NB4 (cell line): Measurements from ENCODE around the gene MNAT1.

Experiments used
- DNase-seq: peaks from one replicate; pipeline ENCODE4 v3.0.0; 2010; ENCODE audit warnings: low read depth
- H3K4me3 ChIP-seq: one replicate; pipeline ENCODE4 v1.5.1; 2011; ENCODE audit warnings: mild to moderate bottlenecking, low read depth, low read length, moderate library complexity
- CTCF ChIP-seq: IDR thresholded peaks from one replicate; pipeline ENCODE4 v1.5.1; 2012; ENCODE audit warnings: low read depth, low read length
- MYC ChIP-seq: IDR thresholded peaks from 2 replicates; pipeline ENCODE4 v1.6.1; 2011; ENCODE audit warnings: low read depth, low read length
- POLR2A ChIP-seq: IDR thresholded peaks from 2 replicates; pipeline ENCODE4 v1.6.1; 2011; ENCODE audit warnings: mild to moderate bottlenecking; ENCODE audit not compliant: insufficient read length; ENCODE audit errors: extremely low read depth
- TF ChIP-seq, protein P1 (sequence below): IDR thresholded peaks from 2 replicates; pipeline ENCODE4 v1.6.1; 2011; ENCODE audit warnings: low read depth, low read length

Gene MNAT1

GRCh38 chr14:60861545-60862140, 127.1 kb downstream of the MNAT1 start:
- DNase-seq: no peak

GRCh38 chr14:60862283-60862682, 127.7 kb downstream of the MNAT1 start:
- DNase-seq: peak; percentile 13
- no peak overlapping the region for H3K4me3 ChIP-seq
- TF ChIP-seq, protein P1, sequence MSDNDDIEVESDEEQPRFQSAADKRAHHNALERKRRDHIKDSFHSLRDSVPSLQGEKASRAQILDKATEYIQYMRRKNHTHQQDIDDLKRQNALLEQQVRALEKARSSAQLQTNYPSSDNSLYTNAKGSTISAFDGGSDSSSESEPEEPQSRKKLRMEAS: no peak
- no peak for TF ChIP-seq MYC
- no peak for TF ChIP-seq CTCF
- no peak for TF ChIP-seq POLR2A

More at GRCh38 chr14:60861545-60862140, 127.1 kb downstream of the MNAT1 start:
- H3K4me3 ChIP-seq: no peak overlapping the region
- TF ChIP-seq MYC: no peak
- no peak for TF ChIP-seq POLR2A

DNA sequence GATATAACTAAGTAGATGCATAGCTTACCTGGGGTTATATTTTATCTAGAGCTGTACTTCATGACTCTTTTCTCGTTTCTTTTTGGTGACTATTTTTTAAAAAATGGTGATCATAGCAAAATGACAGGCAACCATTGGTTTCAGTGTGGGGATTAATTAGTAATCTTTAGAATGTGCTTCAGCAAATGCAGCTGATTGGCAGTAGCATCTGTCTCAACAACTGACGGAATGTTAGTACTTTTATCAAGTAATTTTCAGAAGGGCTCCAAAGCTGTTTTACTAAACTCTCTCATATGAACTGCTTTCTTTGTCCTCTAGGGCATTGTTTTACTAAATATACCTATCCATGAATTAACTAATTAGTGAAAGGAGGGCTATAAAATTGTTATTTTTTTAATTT, 128.7 kb downstream of the MNAT1 start:
- H3K4me3 ChIP-seq: no peak overlapping the region
- no peak for DNase-seq
- TF ChIP-seq MYC (no peak), CTCF (no peak), POLR2A (no peak)
- TF ChIP-seq, protein P1: no peak

- no peak for TF ChIP-seq MYC
- DNase-seq: no peak
- no peak overlapping the region for H3K4me3 ChIP-seq
These were observed 131.0 kb downstream of the MNAT1 start for GRCh38 chr14:60865378-60866127.

GRCh38 chr14:60867503-60868172, 133.1 kb downstream of the MNAT1 start:
- no peak overlapping the region for H3K4me3 ChIP-seq
- TF ChIP-seq MYC (no peak), POLR2A (no peak)
- DNase-seq: no peak

GRCh38 chr14:60878121-60878520, 143.6 kb downstream of the MNAT1 start:
- TF ChIP-seq, protein P1: no peak
- TF ChIP-seq CTCF (no peak), MYC (no peak), POLR2A (no peak)
- no peak for DNase-seq
- H3K4me3 ChIP-seq: no peak overlapping the region

DNA sequence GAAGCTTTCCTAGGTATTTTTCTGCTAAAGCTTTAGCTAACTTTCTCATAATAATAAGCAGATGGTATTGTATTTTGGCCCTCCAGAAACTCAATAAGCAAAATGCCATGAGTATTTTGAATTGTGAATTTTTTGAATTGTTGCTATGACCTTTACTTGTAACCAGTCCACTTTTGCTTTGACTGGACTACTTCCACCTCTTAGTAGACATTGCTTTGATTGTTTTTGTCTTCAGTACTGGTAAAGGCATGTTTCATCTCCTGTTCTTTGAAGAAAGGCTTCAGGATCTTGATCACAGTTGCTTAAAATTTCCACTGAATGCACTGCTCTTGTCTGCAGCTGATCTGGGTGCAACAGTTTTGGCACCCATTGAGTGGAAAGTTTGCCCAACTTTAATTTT, 144.0 kb downstream of the MNAT1 start:
- no peak for TF ChIP-seq CTCF
- TF ChIP-seq, protein P1: no peak
- TF ChIP-seq POLR2A: no peak
- TF ChIP-seq MYC: no peak
- DNase-seq: no peak
- H3K4me3 ChIP-seq: no peak overlapping the region
